Measurements from ENCODE around the gene SULT1C3.

Gene SULT1C3

GRCh38 chr2:108263401-108263800 lies 23.6 kb downstream of the SULT1C3 start:
- TF ChIP-seq TAF1 (IDR thresholded peaks at IDR 0.05; ENCODE audit: borderline replicate concordance, insufficient read depth, low read length) (no peak), FOXP2 (optimal IDR thresholded peaks at IDR 0.05; ENCODE audit: borderline replicate concordance, extremely low read depth, extremely low read length, insufficient read depth) (no peak), REST (IDR thresholded peaks at IDR 0.05; ENCODE audit: insufficient read depth in 1 of 2, low read depth in 2 of 2, low read length in 2 of 2) (no peak), SIN3A (IDR thresholded peaks at IDR 0.05; ENCODE audit: borderline replicate concordance, insufficient read depth, low read length) (no peak), POLR2AphosphoS5 (IDR thresholded peaks at IDR 0.05; ENCODE audit: low read depth, low read length) (no peak)

GRCh38 chr2:108266218-108266617 lies 26.4 kb downstream of the SULT1C3 start:
- TF ChIP-seq REST (IDR thresholded peaks at IDR 0.05; ENCODE audit: insufficient read depth in 1 of 2, low read depth in 2 of 2, low read length in 2 of 2) (no peak), TAF1 (IDR thresholded peaks at IDR 0.05; ENCODE audit: borderline replicate concordance, insufficient read depth, low read length) (no peak), FOXP2 (optimal IDR thresholded peaks at IDR 0.05; ENCODE audit: borderline replicate concordance, extremely low read depth, extremely low read length, insufficient read depth) (no peak), SIN3A (IDR thresholded peaks at IDR 0.05; ENCODE audit: borderline replicate concordance, insufficient read depth, low read length) (no peak), POLR2AphosphoS5 (IDR thresholded peaks at IDR 0.05; ENCODE audit: low read depth, low read length) (no peak)

- TF ChIP-seq SIN3A (IDR thresholded peaks at IDR 0.05; ENCODE audit: borderline replicate concordance, insufficient read depth, low read length) (no peak), TAF1 (IDR thresholded peaks at IDR 0.05; ENCODE audit: borderline replicate concordance, insufficient read depth, low read length) (no peak), REST (IDR thresholded peaks at IDR 0.05; ENCODE audit: insufficient read depth in 1 of 2, low read depth in 2 of 2, low read length in 2 of 2) (no peak), POLR2AphosphoS5 (IDR thresholded peaks at IDR 0.05; ENCODE audit: low read depth, low read length) (no peak), FOXP2 (optimal IDR thresholded peaks at IDR 0.05; ENCODE audit: borderline replicate concordance, extremely low read depth, extremely low read length, insufficient read depth) (no peak)
Observed at GRCh38 chr2:108267101-108267500, 27.3 kb downstream of the SULT1C3 start.

GRCh38 chr2:108268001-108268400 lies 28.2 kb downstream of the SULT1C3 start:
- no peak for TF ChIP-seq TAF1 (IDR thresholded peaks at IDR 0.05; ENCODE audit: borderline replicate concordance, insufficient read depth, low read length)
- no peak for TF ChIP-seq FOXP2 (optimal IDR thresholded peaks at IDR 0.05; ENCODE audit: borderline replicate concordance, extremely low read depth, extremely low read length, insufficient read depth)
- TF ChIP-seq REST (IDR thresholded peaks at IDR 0.05; ENCODE audit: insufficient read depth in 1 of 2, low read depth in 2 of 2, low read length in 2 of 2): no peak
- TF ChIP-seq SIN3A (IDR thresholded peaks at IDR 0.05; ENCODE audit: borderline replicate concordance, insufficient read depth, low read length): no peak
- no peak for TF ChIP-seq POLR2AphosphoS5 (IDR thresholded peaks at IDR 0.05; ENCODE audit: low read depth, low read length)

- TF ChIP-seq REST (IDR thresholded peaks at IDR 0.05; ENCODE audit: insufficient read depth in 1 of 2, low read depth in 2 of 2, low read length in 2 of 2): no peak
- no peak for TF ChIP-seq SIN3A (IDR thresholded peaks at IDR 0.05; ENCODE audit: borderline replicate concordance, insufficient read depth, low read length)
- no peak for TF ChIP-seq TAF1 (IDR thresholded peaks at IDR 0.05; ENCODE audit: borderline replicate concordance, insufficient read depth, low read length)
- TF ChIP-seq POLR2AphosphoS5 (IDR thresholded peaks at IDR 0.05; ENCODE audit: low read depth, low read length): no peak
- no peak for TF ChIP-seq FOXP2 (optimal IDR thresholded peaks at IDR 0.05; ENCODE audit: borderline replicate concordance, extremely low read depth, extremely low read length, insufficient read depth)
Observed at GRCh38 chr2:108270346-108270745, 30.6 kb downstream of the SULT1C3 start.
